Hepatocyte (in vitro differentiated cells): ENCODE results near the gene LINS1.

Experiments
- CTCF ChIP-seq: fragments of 200-600 bp; sonication (generic); IDR thresholded peaks from 2 replicates; pipeline ENCODE4 v1.5.1; 2016; ENCODE audit warnings: antibody characterized with exemption, mild to moderate bottlenecking; ENCODE audit not compliant: poor library complexity
- EZH2 ChIP-seq: fragments of 200-600 bp; sonication (generic); IDR thresholded peaks from 2 replicates; pipeline ENCODE4 v1.6.1; 2016; ENCODE audit warnings: antibody characterized with exemption, mild to moderate bottlenecking, borderline replicate concordance

- TF ChIP-seq CTCF (no peak), EZH2 (no peak)
These were observed 76.5 kb downstream of the LINS1 start for GRCh38 chr15:100525436-100525835.
